Transverse colon (tissue), 4 donors: Measurements from ENCODE around the gene SIK3. TPM values are rescaled to one million over a fixed set of nuclear protein-coding genes. Genes with fewer than 3 reads are reported as not detected.

Source experiments
- DNase-seq: peaks from one replicate; pipeline ENCODE4 v3.0.0-alpha.2; 2019
- H3K27ac ChIP-seq, 4 donors: fragments of 200-600 bp; sonication (generic); 2 replicates each; pipeline ENCODE4 v1.5.1; 2016 to 2018; ENCODE audit warnings: inconsistent platforms in 4 of 4
- H3K27me3 ChIP-seq: fragments of 200-600 bp; sonication (generic); 2 replicates; pipeline ENCODE4 v1.5.1; 2017; ENCODE audit warnings: inconsistent platforms
- H3K36me3 ChIP-seq, 4 donors: fragments of 200-600 bp; sonication (generic); 2 replicates each; pipeline ENCODE4 v1.5.1; 2017 to 2019; ENCODE audit warnings: inconsistent platforms in 4 of 4
- H3K4me1 ChIP-seq, 4 donors: fragments of 200-600 bp; sonication (generic); 2 replicates each; pipeline ENCODE4 v1.5.1; 2017 to 2020; ENCODE audit warnings: inconsistent platforms in 4 of 4
- H3K4me3 ChIP-seq, 4 donors: fragments of 200-600 bp; sonication (generic); 1 replicate in 1 of 4; 2 replicates in 3 of 4; pipeline versions ENCODE4 v1.5.1 to v1.6.1; 2017 to 2019; ENCODE audit warnings: inconsistent platforms in 4 of 4
- H3K9me3 ChIP-seq, 2 donors: fragments of 200-600 bp; sonication (generic); 2 replicates each; pipeline ENCODE4 v1.5.1; 2017 to 2019; ENCODE audit warnings: inconsistent platforms in 2 of 2
- EP300 ChIP-seq: sonication (generic); formaldehyde crosslinking; IDR thresholded peaks from one replicate; pipeline ENCODE4 v1.6.1; 2017; ENCODE audit warnings: antibody characterized with exemption, low read depth
- POLR2A ChIP-seq: fragments of 450-650 bp; IDR thresholded peaks from one replicate; pipeline ENCODE4 v1.6.1; 2016; ENCODE audit warnings: antibody characterized with exemption, mild to moderate bottlenecking, moderate library complexity
- POLR2AphosphoS5 ChIP-seq, 3 donors: sonication (generic); formaldehyde crosslinking; IDR thresholded peaks; one replicate each; pipeline ENCODE4 v1.6.1; 2016; ENCODE audit warnings: antibody characterized with exemption in 3 of 3
- WGBS, 2 donors: methylation state at CpG; one replicate each; pipeline ENCODE4 v1.1.5; 2018; ENCODE audit warnings: low coverage in 1 of 2; 5-methylcytosine and 5-hydroxymethylcytosine counted together
- in situ Hi-C, 4 donors: fragments of 200-750 bp; cut with MboI; loops; one replicate each; pipeline versions ENCODE4 v1.15.0 to v1.15.1; 2017; ENCODE audit warnings: low sequenced_read_pairs in 3 of 4, low pct_ligation_motif_present in 1 of 4, low pct_unique_long_range_greater_than_20kb in 1 of 4
- intact Hi-C: fragments of 100-400 bp; cut with DNase I; formaldehyde crosslinking; loops from one replicate; pipeline ENCODE4 v1.15.1; 2023; ENCODE audit warnings: low total_unique reads
- total RNA-seq, 4 donors: library from RNA; depleted of rRNA; stranded (reverse); fragments of >200 nt; gene quantifications; one replicate each; pipeline ENCODE4 v1.1.0, GENCODE V29; 2016
- TF ChIP-seq, protein P1 (sequence below), 5 experiments: fragments of 200-600 bp in 3 of 5; fragments of 450-650 bp in 2 of 5; sonication (generic) in 3 of 5; IDR thresholded peaks; 1 replicate in 2 of 5; 2 replicates in 3 of 5; pipeline ENCODE4 v1.5.1; 2016 to 2017; ENCODE audit warnings: antibody characterized with exemption in 5 of 5, inconsistent platforms in 3 of 5, mild to moderate bottlenecking in 2 of 5, moderate library complexity in 1 of 5

The SIK3 gene
- total RNA-seq, 4 donors from 2014 or later, result 35.6 to 68.6 (median 38.9) TPM

- intact Hi-C loops (loop anchor here (2.0 kb wide), 1 partner anchor 38 kb away; no protein-coding TSS in a partner anchor), in situ Hi-C loops (loop anchor here in 1 of 4 donors (25.0 kb wide), 1 partner anchor 90 kb away; the partner anchor contains the start of gene SIK3)
- Histone ChIP-seq H3K9me3 (no peaks in the 10 kb centered on the region), H3K27me3 (no peaks in the 10 kb centered on the region), H3K36me3 (no peaks in the 10 kb centered on the region), H3K4me3 (no peak overlapping the region), H3K4me1 (peaks cover 0 to 23% (median 6%) of the 10 kb centered on the region in 4 donors), H3K27ac (no peak overlapping the region)
- no peak for TF ChIP-seq POLR2A
- no peak for TF ChIP-seq EP300
- no peak for TF ChIP-seq POLR2AphosphoS5 (IDR thresholded peaks at IDR 0.05)
- TF ChIP-seq, protein P1, sequence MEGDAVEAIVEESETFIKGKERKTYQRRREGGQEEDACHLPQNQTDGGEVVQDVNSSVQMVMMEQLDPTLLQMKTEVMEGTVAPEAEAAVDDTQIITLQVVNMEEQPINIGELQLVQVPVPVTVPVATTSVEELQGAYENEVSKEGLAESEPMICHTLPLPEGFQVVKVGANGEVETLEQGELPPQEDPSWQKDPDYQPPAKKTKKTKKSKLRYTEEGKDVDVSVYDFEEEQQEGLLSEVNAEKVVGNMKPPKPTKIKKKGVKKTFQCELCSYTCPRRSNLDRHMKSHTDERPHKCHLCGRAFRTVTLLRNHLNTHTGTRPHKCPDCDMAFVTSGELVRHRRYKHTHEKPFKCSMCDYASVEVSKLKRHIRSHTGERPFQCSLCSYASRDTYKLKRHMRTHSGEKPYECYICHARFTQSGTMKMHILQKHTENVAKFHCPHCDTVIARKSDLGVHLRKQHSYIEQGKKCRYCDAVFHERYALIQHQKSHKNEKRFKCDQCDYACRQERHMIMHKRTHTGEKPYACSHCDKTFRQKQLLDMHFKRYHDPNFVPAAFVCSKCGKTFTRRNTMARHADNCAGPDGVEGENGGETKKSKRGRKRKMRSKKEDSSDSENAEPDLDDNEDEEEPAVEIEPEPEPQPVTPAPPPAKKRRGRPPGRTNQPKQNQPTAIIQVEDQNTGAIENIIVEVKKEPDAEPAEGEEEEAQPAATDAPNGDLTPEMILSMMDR (IDR thresholded peaks at IDR 0.05), result no peak
- no peak for DNase-seq
- 96 to 100% methylated on average over 2 of the region's 2 CpGs for WGBS, 2 donors
Observed at GRCh38 chr11:116997071-116997470, 101.2 kb downstream of the SIK3 start.

DNA sequence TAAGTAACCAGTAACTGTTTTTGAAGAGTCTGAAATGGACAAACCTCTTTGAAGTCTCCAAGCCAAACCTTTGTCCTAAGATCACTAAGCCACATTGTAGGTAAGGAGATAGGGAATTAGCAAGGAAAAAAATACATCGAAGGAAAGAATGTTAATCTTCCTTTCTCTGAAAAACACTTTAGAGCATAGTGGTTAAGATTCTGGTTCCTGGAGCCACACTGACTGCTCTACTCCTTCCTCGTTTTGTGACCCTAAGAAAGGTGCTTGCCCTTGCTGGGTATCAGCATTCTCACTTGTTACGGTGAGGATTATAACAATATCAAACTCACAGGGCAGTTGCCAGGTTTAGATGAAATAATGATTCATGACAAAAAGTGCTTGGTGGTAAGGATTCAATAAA is 104.0 kb downstream of the SIK3 start:
- Histone ChIP-seq H3K27ac (no peak overlapping the region), H3K27me3 (no peaks in the 10 kb centered on the region), H3K9me3 (no peaks in the 10 kb centered on the region), H3K36me3 (no peaks in the 10 kb centered on the region), H3K4me3 (no peak overlapping the region), H3K4me1 (peaks cover 9 to 31% (median 17%) of the 10 kb centered on the region in 4 donors)
- intact Hi-C loops, result no loop called here
- in situ Hi-C loops, result loop anchor here in 1 of 4 donors (25.0 kb wide), 1 partner anchor 93 kb away; the partner anchor contains the start of gene SIK3
- no peak for DNase-seq
- TF ChIP-seq, protein P1 (IDR thresholded peaks at IDR 0.05), result no peak
- TF ChIP-seq EP300 (no peak), POLR2A (no peak), POLR2AphosphoS5 (IDR thresholded peaks at IDR 0.05) (no peak)
- 58 to 72% methylated on average over 3 of the region's 3 CpGs for WGBS, 2 donors

DNA sequence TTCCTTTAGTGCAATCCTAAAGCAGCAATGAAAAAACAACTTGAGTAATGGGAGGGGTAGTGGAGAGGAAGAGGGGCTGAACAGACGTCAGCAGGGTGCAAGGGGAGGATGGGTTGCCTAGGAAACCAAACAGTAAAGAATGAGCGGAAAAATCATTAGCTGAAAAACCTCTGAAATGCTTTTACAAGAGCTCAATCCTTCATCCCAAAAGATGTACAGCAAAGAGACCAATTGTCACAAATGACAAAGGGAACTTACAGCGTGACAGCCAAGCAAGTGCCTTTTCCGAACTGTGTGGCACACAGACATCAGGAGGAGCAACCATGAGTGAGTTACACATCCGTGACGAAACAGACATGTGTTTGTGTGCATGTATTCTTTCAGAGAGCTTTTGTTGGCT is 104.6 kb downstream of the SIK3 start:
- no peak for DNase-seq
- Histone ChIP-seq H3K4me1 (peaks cover 14 to 37% (median 22%) of the 10 kb centered on the region in 4 donors), H3K27ac (no peak overlapping the region), H3K36me3 (no peaks in the 10 kb centered on the region), H3K27me3 (no peaks in the 10 kb centered on the region), H3K9me3 (no peaks in the 10 kb centered on the region), H3K4me3 (no peak overlapping the region)
- in situ Hi-C loops, result loop anchor here in 1 of 4 donors (25.0 kb wide), 1 partner anchor 94 kb away; the partner anchor contains the start of gene SIK3
- intact Hi-C loops, result no loop called here
- TF ChIP-seq EP300 (no peak), POLR2AphosphoS5 (IDR thresholded peaks at IDR 0.05) (no peak), POLR2A (no peak)
- TF ChIP-seq, protein P1 (IDR thresholded peaks at IDR 0.05), result no peak
- 54 to 55% methylated on average over 6 of the region's 6 CpGs for WGBS, 2 donors

- Histone ChIP-seq H3K9me3 (no peaks in the 10 kb centered on the region), H3K27ac (no peak overlapping the region), H3K4me3 (no peak overlapping the region), H3K36me3 (no peaks in the 10 kb centered on the region), H3K27me3 (no peaks in the 10 kb centered on the region), H3K4me1 (peaks cover 22 to 51% (median 28%) of the 10 kb centered on the region in 4 donors)
- in situ Hi-C loops, result loop anchor here in 1 of 4 donors (25.0 kb wide), 1 partner anchor 96 kb away; the partner anchor contains the start of gene SIK3
- no peak for TF ChIP-seq POLR2A
- TF ChIP-seq, protein P1 (IDR thresholded peaks at IDR 0.05), result no peak
- no peak for TF ChIP-seq POLR2AphosphoS5 (IDR thresholded peaks at IDR 0.05)
- no peak for TF ChIP-seq EP300
- WGBS, 2 donors, result 80 to 94% methylated on average over 1 of the region's 1 CpG
- DNase-seq, result no peak
- intact Hi-C loops, result no loop called here
Observed at GRCh38 chr11:116991491-116991890, 106.7 kb downstream of the SIK3 start.
